Caco-2 (cell line): ENCODE results near the gene CFAP54. TPM values are rescaled to one million over a fixed set of nuclear protein-coding genes. Genes with fewer than 3 reads are reported as not detected.

ENCODE experiments used
- BruUV-seq: library from RNA; stranded (reverse); fragments of 400-500 nt; replicated peaks from 2 replicates; lab custom pipeline; 2021; lab: Mats Ljungman, UMichigan
- CTCF ChIA-PET: fragments of 300-600 bp; sonication (Branson Sonifier 250); formaldehyde crosslinking; loops from one replicate; lab custom pipeline; 2022; ENCODE audit warnings: antibody characterized with exemption; lab: Charles Lee
- POLR2A ChIA-PET: fragments of 300-600 bp; sonication (Branson Sonifier 250); formaldehyde crosslinking; loops from one replicate; lab custom pipeline; 2022; ENCODE audit warnings: antibody characterized with exemption; lab: Charles Lee
- DNase-seq, 2 experiments: peaks; one replicate each; pipeline versions ENCODE4 v3.0.0 to v3.0.0-alpha.2; 2020 to 2022
- H3K27me3 ChIP-seq: replicated peaks from 2 replicates; pipeline ENCODE4 v1.6.0; 2011; ENCODE audit warnings: low read length; ENCODE audit not compliant: control insufficient read depth, insufficient read depth
- H3K36me3 ChIP-seq: 2 replicates; pipeline ENCODE4 v1.5.1; 2011; ENCODE audit warnings: low read length; ENCODE audit not compliant: control insufficient read depth, insufficient read depth
- H3K4me1 ChIP-seq: fragments of 250-450 bp; sonication (Bioruptor Pico); 2 replicates; pipeline ENCODE4 v1.5.1; 2020; ENCODE audit warnings: mild to moderate bottlenecking
- H3K4me3 ChIP-seq: 2 replicates; pipeline ENCODE4 v1.5.1; 2011; ENCODE audit warnings: low read depth, mild to moderate bottlenecking, control low read depth, low read length
- H3K9me3 ChIP-seq: fragments of 250-450 bp; sonication (Bioruptor Pico); 2 replicates; pipeline ENCODE4 v1.5.1; 2020; ENCODE audit warnings: mild to moderate bottlenecking, moderate library complexity
- H3K27ac Mint-ChIP-seq: one replicate; pipeline ENCODE4 v1.8.0; 2022; ENCODE audit warnings: mixed read lengths; ENCODE audit not compliant: unreplicated experiment
- H3K27me3 Mint-ChIP-seq: one replicate; pipeline ENCODE4 v1.8.0; 2022; ENCODE audit warnings: mixed read lengths; ENCODE audit not compliant: insufficient read depth, unreplicated experiment
- H3K36me3 Mint-ChIP-seq: one replicate; pipeline ENCODE4 v1.8.0; 2022; ENCODE audit warnings: mild to moderate bottlenecking, mixed read lengths; ENCODE audit not compliant: insufficient read depth, unreplicated experiment
- H3K4me1 Mint-ChIP-seq: one replicate; pipeline ENCODE4 v1.8.0; 2022; ENCODE audit warnings: low read depth, mixed read lengths; ENCODE audit not compliant: unreplicated experiment
- H3K4me3 Mint-ChIP-seq: one replicate; pipeline ENCODE4 v1.8.0; 2022; ENCODE audit warnings: mild to moderate bottlenecking, moderate library complexity, mixed read lengths; ENCODE audit not compliant: unreplicated experiment
- H3K9me3 Mint-ChIP-seq: one replicate; pipeline ENCODE4 v1.8.0; 2022; ENCODE audit warnings: mixed read lengths; ENCODE audit not compliant: unreplicated experiment
- CTCF ChIP-seq, 2 experiments: fragments of 200-600 bp in 1 of 2; IDR thresholded peaks; 1 replicate in 1 of 2; 2 replicates in 1 of 2; pipeline versions ENCODE4 v1.5.1 to v1.8.0; 2011 to 2022; ENCODE audit warnings: antibody characterized with exemption in 1 of 2, control low read depth in 1 of 2, inconsistent platforms in 1 of 2, low read depth in 1 of 2, low read length in 1 of 2, mild to moderate bottlenecking in 1 of 2, moderate library complexity in 1 of 2; ENCODE audit not compliant: insufficient read depth in 1 of 2, severe bottlenecking in 1 of 2, unreplicated experiment in 1 of 2
- intact Hi-C: fragments of 100-400 bp; cut with micrococcal nuclease; formaldehyde crosslinking; loops from one replicate; pipeline ENCODE4 v1.10.0; 2022; ENCODE audit not compliant: unreplicated experiment
- total RNA-seq: library from RNA; stranded (reverse); gene quantifications from 2 replicates; pipeline ENCODE4 v1.2.3, GENCODE V29; 2022

The CFAP54 gene
- total RNA-seq, 1 experiment from 2014 or later = 0.14 TPM

- H3K4me3 ChIP-seq = no peak overlapping the region
- Mint-ChIP-seq H3K4me3 (no peak overlapping the region), H3K4me1 (no peaks in the 10 kb centered on the region), H3K27ac (no peak overlapping the region), H3K27me3 (peaks cover 10% of the 10 kb centered on the region), H3K36me3 (no peaks in the 10 kb centered on the region), H3K9me3 (no peaks in the 10 kb centered on the region)
- ChIA-PET CTCF (no interaction called here), POLR2A (no interaction called here)
- no peaks in the 10 kb centered on the region; the same call in 1 of the 2 replicates for H3K9me3 ChIP-seq
- no peak for TF ChIP-seq CTCF (IDR thresholded peaks at IDR 0.05; ENCODE audit: insufficient read depth in 1 of 2, low read depth in 1 of 2, low read length in 1 of 2, severe bottlenecking in 1 of 2, unreplicated experiment in 1 of 2)
- H3K36me3 ChIP-seq = no peaks in the 10 kb centered on the region
- intact Hi-C loops = no loop called here
- no peaks in the 10 kb centered on the region for H3K4me1 ChIP-seq
- no peak for DNase-seq
- BruUV-seq = no TSS peak
- H3K27me3 ChIP-seq = no peaks in the 10 kb centered on the region; the same call in 1 of the 2 replicates
Measured at GRCh38 chr12:96636895-96637294, 147.5 kb downstream of the CFAP54 start.

GRCh38 chr12:96648923-96649322, 159.5 kb downstream of the CFAP54 start:
- Histone ChIP-seq H3K4me1 (no peaks in the 10 kb centered on the region), H3K36me3 (no peaks in the 10 kb centered on the region), H3K4me3 (no peak overlapping the region), H3K27me3 (no peaks in the 10 kb centered on the region), H3K9me3 (0 out of 2 replicates have a peak, but pooled peaks cover 2% of the 10 kb centered on the region)
- BruUV-seq = no TSS peak
- Mint-ChIP-seq H3K27me3 (peaks cover 2% of the 10 kb centered on the region), H3K4me1 (no peaks in the 10 kb centered on the region), H3K27ac (no peak overlapping the region), H3K36me3 (no peaks in the 10 kb centered on the region), H3K4me3 (no peak overlapping the region), H3K9me3 (no peaks in the 10 kb centered on the region)
- intact Hi-C loops = no loop called here
- DNase-seq = no peak
- ChIA-PET CTCF (no interaction called here), POLR2A (no interaction called here)
- no peak for TF ChIP-seq CTCF (IDR thresholded peaks at IDR 0.05; ENCODE audit: insufficient read depth in 1 of 2, low read depth in 1 of 2, low read length in 1 of 2, severe bottlenecking in 1 of 2, unreplicated experiment in 1 of 2)

- DNase-seq = no peak
- no peak overlapping the region for H3K4me3 Mint-ChIP-seq
- peaks cover 9% of the 10 kb centered on the region for H3K27me3 Mint-ChIP-seq
- Histone ChIP-seq H3K27me3 (no peaks in the 10 kb centered on the region), H3K4me1 (no peaks in the 10 kb centered on the region), H3K36me3 (no peaks in the 10 kb centered on the region), H3K4me3 (no peak overlapping the region), H3K9me3 (no peaks in the 10 kb centered on the region)
- H3K36me3 Mint-ChIP-seq = no peaks in the 10 kb centered on the region
- no peak overlapping the region for H3K27ac Mint-ChIP-seq
- intact Hi-C loops = no loop called here
- peaks cover 6% of the 10 kb centered on the region for H3K4me1 Mint-ChIP-seq
- ChIA-PET CTCF (no interaction called here), POLR2A (no interaction called here)
- H3K9me3 Mint-ChIP-seq = no peaks in the 10 kb centered on the region
- BruUV-seq = no TSS peak
- no peak for TF ChIP-seq CTCF (IDR thresholded peaks at IDR 0.05; ENCODE audit: insufficient read depth in 1 of 2, low read depth in 1 of 2, low read length in 1 of 2, severe bottlenecking in 1 of 2, unreplicated experiment in 1 of 2)
Measured at GRCh38 chr12:96652870-96653269, 163.5 kb downstream of the CFAP54 start.
